ENCODE results near the gene IL12A.

IL12A gene

DNA sequence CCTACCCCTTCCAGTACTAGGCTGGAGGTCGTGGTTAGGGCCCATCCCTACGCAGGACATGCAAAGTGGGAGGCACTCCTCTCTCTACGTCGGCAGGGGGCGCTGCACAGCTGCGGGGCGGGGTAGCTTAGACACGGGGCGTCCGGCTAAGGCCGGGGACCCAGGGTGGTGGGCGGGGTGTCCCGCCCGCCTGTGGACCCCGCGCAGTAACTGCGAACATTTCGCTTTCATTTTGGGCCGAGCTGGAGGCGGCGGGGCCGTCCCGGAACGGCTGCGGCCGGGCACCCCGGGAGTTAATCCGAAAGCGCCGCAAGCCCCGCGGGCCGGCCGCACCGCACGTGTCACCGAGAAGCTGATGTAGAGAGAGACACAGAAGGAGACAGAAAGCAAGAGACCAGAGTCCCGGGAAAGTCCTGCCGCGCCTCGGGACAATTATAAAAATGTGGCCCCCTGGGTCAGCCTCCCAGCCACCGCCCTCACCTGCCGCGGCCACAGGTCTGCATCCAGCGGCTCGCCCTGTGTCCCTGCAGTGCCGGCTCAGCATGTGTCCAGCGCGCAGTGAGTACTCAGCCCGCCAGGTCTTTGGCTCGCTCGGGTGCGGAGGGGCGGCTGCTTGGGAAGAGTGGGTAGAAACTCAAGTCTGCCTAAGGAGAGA is at the start of gene IL12A:
Gene IL12A (plus strand): TSS at position 219 of the 655 bp plus-strand sequence.
- Mint-ChIP-seq H3K27me3 (peaks cover 3% of the 10 kb centered on the region), H3K4me1 (ENCODE audit: low read depth) (peaks cover 21% of the 10 kb centered on the region), H3K36me3 (ENCODE audit: low read depth) (no peaks in the 10 kb centered on the region), H3K4me3 (peak within 1 kb of the TSS; percentile 73), H3K9me3 (no peaks in the 10 kb centered on the region), H3K27ac (peak within 1 kb of the TSS; percentile 82)

DNA sequence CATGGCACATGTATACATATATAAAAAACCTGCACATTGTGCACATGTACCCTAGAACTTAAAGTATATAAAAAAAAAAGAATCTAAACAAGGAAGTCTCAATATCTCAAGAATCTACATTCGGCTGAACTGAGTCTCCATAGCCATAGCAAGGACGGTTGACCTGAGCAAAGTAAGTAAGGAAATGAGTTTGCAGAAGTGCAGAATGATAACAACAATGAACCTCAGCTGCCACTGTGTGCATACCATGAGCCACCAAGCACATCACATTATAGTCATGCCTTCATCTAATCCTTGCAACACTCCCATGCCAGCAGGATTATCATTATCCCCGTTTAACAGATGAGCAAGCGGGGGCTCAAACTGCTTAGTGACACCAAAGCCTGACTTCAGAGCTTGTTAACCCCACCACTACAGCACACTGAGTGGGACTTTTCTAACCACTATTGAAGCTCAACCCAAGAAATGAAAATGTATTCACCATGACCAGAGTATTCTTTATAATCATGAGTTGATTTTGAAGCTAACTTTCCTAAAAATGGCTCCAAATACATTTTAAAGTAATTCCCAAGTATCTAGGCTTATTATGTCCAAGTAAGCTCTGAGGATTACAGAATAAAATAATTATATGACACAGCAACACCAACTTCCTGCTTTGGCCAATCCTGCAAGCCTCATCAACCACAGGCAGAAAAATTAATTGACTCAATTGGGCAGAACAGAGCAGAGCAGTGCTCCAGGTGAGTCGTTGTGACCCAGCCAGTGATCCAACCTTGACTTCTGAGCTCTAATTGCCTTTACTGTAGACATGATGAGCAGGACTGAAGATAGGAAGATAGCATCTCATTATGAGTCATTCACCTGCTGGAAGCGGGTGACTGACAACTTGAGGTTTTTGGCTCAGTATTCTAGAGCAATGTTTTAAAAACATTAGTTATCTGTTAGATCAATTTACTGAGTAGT is 47.3 kb upstream of the IL12A start:
- Mint-ChIP-seq H3K4me3 (no peak overlapping the region), H3K9me3 (peaks cover 4% of the 10 kb centered on the region), H3K36me3 (ENCODE audit: low read depth) (no peaks in the 10 kb centered on the region), H3K4me1 (ENCODE audit: low read depth) (peaks cover 9% of the 10 kb centered on the region), H3K27ac (no peak overlapping the region), H3K27me3 (peaks cover 17% of the 10 kb centered on the region)

DNA sequence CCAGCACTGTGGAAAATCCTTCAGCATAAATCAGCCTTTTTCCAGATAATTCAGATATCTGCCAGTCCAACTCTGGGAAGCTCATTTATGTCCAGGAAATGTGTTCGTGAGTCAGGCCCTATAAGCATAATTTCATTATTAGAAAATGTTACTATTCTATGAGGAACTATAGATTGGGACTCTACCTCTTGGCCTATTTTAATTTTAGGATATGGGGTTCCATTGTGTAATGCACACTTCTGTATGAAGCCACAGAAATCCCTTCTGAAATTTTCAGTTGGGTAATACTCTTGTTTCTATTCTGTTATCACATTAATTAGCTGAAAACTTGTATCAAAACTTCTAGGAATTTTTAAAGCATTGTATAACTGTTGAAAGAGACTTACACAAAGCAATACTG is 43.9 kb upstream of the IL12A start:
- H3K27me3 Mint-ChIP-seq, result peaks cover 28% of the 10 kb centered on the region
- H3K9me3 Mint-ChIP-seq, result peaks cover 2% of the 10 kb centered on the region
- H3K4me1 Mint-ChIP-seq (ENCODE audit: low read depth), result peaks cover 9% of the 10 kb centered on the region
- no peak overlapping the region for H3K4me3 Mint-ChIP-seq
- H3K27ac Mint-ChIP-seq, result no peak overlapping the region
- no peaks in the 10 kb centered on the region for H3K36me3 Mint-ChIP-seq (ENCODE audit: low read depth)

DNA sequence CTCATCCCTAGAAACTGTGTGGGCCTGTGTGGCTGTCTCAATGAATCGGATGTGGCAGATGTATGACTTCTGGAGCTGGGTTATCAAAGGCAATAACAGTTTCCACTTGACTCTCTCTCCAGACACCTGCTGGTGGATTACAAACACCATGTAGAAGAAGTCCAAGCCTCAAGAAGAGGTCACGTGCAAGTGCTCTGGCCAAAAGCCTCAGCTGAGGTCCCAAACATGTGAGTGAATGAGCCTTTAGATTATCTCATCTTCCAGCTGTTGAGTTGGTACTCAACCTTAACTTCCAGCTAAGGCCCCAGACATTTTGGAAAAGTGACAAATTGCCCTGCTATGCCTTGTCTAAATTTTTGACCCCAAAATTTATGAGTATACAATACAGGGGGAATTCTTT is 42.7 kb upstream of the IL12A start:
- H3K27me3 Mint-ChIP-seq, result peaks cover 34% of the 10 kb centered on the region
- H3K9me3 Mint-ChIP-seq, result no peaks in the 10 kb centered on the region
- no peak overlapping the region for H3K4me3 Mint-ChIP-seq
- peaks cover 9% of the 10 kb centered on the region for H3K4me1 Mint-ChIP-seq (ENCODE audit: low read depth)
- H3K36me3 Mint-ChIP-seq (ENCODE audit: low read depth), result no peaks in the 10 kb centered on the region
- no peak overlapping the region for H3K27ac Mint-ChIP-seq

DNA sequence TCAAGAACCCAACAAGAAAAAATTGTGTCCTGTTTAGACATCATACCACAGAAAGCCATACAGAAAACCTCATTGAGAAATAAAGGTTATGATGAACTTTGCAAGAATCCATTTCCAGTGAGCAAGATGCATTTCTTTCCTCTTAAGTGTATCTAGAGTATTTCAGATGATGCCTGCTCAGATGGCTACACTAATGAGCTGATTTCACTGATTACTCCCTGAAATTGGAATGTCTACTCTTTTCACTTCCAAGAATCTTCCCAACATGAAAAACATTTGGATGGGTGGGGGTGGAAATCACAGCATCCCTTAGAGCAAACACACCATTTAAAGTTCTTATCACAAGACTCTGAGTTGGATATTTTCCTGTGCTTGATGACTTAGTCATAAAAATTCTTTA is 41.4 kb upstream of the IL12A start:
- no peaks in the 10 kb centered on the region for H3K9me3 Mint-ChIP-seq
- no peak overlapping the region for H3K27ac Mint-ChIP-seq
- peaks cover 34% of the 10 kb centered on the region for H3K27me3 Mint-ChIP-seq
- no peaks in the 10 kb centered on the region for H3K36me3 Mint-ChIP-seq (ENCODE audit: low read depth)
- no peak overlapping the region for H3K4me3 Mint-ChIP-seq
- H3K4me1 Mint-ChIP-seq (ENCODE audit: low read depth), result no peaks in the 10 kb centered on the region

DNA sequence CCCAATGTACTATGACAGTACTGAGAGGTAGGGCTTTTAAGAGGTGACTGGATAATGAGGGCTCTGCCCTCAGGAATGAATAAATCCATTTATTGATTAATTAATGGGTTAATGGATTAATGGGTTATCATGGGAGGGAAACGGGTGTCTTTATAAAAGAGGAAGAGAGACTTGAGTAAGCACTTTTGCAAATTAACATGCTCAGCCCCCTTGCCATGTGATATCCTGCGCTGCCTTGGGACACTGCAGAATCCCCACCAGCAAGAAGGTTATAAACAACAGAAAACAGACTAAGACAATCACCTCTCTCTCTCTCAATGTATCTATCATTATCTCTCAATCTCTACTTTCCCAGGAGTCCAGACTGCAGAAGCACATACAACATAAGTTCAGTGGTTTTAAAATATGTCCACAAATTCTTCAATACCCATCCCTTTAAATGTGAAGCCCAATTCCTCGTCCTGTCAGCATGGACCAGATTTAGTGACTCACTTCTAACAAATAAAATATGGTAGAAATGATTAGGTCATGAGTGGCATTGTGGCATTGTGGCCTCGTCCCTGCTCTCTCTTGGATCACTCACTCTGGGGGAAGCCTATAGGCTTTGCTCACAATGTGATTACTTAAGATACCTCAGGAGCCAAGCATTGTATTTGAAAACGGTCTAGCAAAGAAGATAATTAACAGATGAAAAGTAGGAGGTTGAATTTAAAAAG is 40.0 kb upstream of the IL12A start:
- H3K9me3 Mint-ChIP-seq, result no peaks in the 10 kb centered on the region
- H3K4me1 Mint-ChIP-seq (ENCODE audit: low read depth), result no peaks in the 10 kb centered on the region
- H3K4me3 Mint-ChIP-seq, result no peak overlapping the region
- no peak overlapping the region for H3K27ac Mint-ChIP-seq
- no peaks in the 10 kb centered on the region for H3K36me3 Mint-ChIP-seq (ENCODE audit: low read depth)
- peaks cover 37% of the 10 kb centered on the region for H3K27me3 Mint-ChIP-seq

DNA sequence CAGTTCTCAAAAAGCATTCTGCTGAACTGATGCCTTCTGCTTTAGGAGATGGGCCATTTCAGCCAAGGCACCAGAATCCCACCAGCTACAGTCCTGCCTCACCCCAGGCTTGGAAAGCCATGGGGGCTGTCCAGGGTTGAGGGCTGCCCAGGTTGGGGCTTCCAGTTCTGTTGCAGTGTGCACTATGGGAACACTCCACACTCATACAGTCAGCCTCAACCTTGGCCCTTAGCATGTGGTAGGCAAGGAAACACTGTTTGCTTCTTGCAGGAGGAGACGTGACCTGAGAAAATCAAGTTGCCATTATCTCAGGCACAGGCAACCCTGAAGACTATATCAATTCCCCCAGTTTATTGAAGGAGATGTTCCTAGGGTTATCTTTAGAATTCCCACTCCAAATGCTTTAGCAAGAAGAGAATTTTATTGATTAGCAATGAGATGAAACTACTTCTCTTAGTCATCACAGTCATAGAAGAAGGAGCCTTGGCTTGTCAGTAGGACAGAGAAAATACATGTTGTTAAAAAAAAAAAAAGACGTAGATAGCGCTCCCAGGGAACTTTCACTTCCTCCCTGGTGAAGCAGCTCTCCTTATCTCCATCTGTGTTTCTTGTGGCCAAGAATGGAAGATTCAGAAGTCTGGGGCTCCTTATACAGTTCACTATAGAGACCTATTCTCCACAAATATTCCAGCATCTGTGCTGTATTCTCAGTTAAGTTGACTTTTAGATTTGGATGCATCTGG is 38.3 kb upstream of the IL12A start:
- peaks cover 33% of the 10 kb centered on the region for H3K27me3 Mint-ChIP-seq
- no peaks in the 10 kb centered on the region for H3K9me3 Mint-ChIP-seq
- no peaks in the 10 kb centered on the region for H3K36me3 Mint-ChIP-seq (ENCODE audit: low read depth)
- H3K4me1 Mint-ChIP-seq (ENCODE audit: low read depth), result no peaks in the 10 kb centered on the region
- no peak overlapping the region for H3K4me3 Mint-ChIP-seq
- H3K27ac Mint-ChIP-seq, result no peak overlapping the region

DNA sequence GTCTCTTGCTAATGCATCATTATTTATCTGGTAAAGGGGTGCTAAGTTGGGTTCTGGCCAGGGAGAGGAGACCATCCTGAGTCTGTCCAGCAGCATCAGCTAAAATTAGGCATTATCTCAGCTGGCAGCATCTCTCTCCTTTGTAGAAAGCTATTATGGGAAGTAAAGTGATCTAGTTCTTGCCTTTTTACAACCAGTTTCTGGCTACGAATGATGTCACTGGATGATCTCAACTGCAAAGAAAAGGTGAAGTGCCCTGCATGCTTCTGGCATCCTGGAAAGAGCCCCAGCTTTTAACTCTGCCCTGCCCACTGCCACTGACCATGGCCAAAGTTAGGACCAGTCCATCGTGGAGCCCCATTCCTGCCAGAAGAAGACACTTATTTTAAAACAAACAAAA is 37.1 kb upstream of the IL12A start:
- H3K4me3 Mint-ChIP-seq, result no peak overlapping the region
- no peaks in the 10 kb centered on the region for H3K4me1 Mint-ChIP-seq (ENCODE audit: low read depth)
- H3K9me3 Mint-ChIP-seq, result no peaks in the 10 kb centered on the region
- no peaks in the 10 kb centered on the region for H3K36me3 Mint-ChIP-seq (ENCODE audit: low read depth)
- H3K27me3 Mint-ChIP-seq, result peaks cover 37% of the 10 kb centered on the region
- no peak overlapping the region for H3K27ac Mint-ChIP-seq

DNA sequence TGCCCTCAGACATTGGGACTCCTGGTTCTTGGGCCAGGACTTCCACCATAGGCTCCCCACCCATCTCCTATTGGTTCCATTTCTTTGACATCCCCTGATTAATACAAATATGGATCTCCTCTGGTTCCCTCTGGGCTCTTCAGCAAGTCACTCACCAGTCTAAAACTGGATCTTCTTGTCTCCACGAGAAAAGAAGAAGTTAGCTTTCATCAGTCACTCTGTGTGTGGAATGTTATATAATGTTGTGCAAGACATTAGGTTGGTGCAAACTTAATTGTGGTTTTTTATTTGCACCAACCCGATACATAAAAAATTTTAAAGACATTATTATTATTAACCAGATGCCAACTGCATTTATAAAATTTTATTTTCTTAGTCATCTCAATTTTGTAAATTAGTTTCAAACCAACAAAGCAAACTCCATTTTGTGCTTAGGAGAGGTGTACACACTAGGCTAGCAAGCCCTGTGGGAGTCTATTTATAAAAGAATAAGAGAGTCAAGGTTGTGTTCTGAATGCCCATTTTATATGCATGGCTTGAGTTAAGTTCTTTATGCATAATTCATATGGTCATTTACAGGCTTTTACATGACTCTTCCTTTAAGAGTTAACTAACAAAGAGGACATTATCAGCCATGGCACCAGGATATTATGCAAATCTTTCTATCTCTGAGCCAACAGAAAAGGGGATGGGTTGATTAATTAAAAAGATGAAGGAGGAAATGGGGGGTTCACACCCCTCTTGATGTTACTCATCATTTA is 35.1 kb upstream of the IL12A start:
- H3K36me3 Mint-ChIP-seq (ENCODE audit: low read depth), result no peaks in the 10 kb centered on the region
- H3K4me1 Mint-ChIP-seq (ENCODE audit: low read depth), result no peaks in the 10 kb centered on the region

DNA sequence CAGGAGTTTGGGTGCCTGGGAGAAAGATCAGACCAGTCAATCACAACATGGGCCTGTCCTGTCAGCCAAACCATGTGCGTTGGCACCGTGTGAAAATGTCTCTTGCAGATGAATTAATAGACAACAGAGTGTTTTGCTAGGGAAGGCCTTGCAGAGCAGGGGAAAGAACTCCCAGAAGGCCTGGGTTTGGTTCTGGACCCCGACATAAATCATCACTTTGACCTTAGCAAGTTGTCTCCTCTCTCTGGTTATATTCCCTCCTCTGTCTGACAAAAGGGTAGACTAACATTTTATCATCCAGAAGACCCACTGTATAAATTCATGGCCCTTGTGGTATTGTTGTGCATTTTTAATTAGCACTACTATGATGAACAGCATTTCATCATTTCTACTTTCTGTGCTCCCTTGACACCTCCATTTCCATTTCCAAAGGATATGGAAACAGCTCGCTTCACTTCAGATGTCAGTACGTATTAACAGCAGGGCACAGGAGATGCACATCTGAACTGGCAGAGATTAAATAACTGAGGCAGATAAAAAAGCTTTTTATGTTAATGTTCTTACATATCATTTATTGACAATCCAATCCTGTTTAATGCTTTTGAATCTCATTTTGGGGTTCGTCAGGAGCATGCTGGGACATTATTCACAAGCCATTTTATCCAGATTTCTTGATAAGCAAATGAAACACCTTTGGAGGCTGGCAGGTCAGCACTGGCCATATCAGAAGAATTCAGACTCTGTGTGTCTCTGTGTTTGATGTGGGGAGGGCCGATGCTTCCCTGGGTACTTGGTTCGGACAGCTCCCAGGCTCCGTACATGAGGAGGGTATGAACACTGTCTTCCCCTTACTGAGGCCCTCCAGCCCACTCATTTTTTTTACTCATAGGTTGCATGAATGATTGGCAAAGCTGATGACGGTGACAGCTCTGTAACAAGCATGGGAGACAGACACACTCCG is 28.2 kb upstream of the IL12A start:
- H3K9me3 Mint-ChIP-seq, result no peaks in the 10 kb centered on the region

More for the DNA sequence above, 35.1 kb upstream of the IL12A start:
- Mint-ChIP-seq H3K4me3 (no peak overlapping the region), H3K27me3 (peaks cover 33% of the 10 kb centered on the region), H3K9me3 (no peaks in the 10 kb centered on the region), H3K27ac (no peak overlapping the region)

DNA sequence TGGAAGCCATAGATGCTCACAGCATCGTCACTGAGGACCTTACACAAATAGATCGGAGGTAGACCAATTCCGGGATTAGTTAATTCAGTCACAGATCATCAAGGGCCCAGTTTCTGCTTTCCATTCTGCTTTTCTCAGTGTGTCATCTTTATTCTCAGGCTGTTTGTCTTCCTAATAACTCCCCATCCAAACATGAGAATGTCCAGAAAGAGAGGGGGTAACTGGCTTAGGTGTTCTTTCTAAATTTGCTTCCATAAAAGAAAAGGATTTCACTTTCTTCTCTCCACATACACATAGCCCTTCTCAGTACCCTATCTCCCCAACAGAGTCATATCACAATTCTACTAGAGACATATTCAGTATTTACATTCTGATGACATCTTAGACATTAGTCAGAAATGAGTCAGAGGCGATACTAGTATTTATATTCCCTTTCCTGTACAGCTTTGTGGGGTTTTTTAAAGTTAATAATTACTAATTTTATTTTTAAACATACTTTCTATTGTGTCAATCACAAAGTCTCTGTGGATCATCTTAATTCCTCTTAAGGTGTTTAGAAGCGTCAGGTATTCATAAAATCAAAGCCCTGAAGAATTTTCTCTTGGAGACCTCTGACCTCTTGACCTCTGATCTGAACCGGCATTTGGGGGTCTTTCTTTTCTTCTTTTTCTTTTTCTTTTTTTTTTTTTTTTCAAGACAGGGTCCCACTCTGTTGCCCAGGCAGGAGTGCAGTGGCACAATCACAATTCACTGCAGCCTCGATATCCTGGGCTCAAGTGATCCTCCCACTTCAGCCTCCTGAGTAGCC is 24.3 kb upstream of the IL12A start:
- no peaks in the 10 kb centered on the region for H3K9me3 Mint-ChIP-seq
- H3K4me1 Mint-ChIP-seq (ENCODE audit: low read depth), result peaks cover 4% of the 10 kb centered on the region
- no peak overlapping the region for H3K4me3 Mint-ChIP-seq
- H3K27ac Mint-ChIP-seq, result peak overlapping the region; percentile 59
- peaks cover 3% of the 10 kb centered on the region for H3K27me3 Mint-ChIP-seq
- H3K36me3 Mint-ChIP-seq (ENCODE audit: low read depth), result no peaks in the 10 kb centered on the region

More for the DNA sequence above, 28.2 kb upstream of the IL12A start:
- peaks cover 7% of the 10 kb centered on the region for H3K27me3 Mint-ChIP-seq
- no peak overlapping the region for H3K4me3 Mint-ChIP-seq
- H3K4me1 Mint-ChIP-seq (ENCODE audit: low read depth), result peaks cover 4% of the 10 kb centered on the region
- no peak overlapping the region for H3K27ac Mint-ChIP-seq
- H3K36me3 Mint-ChIP-seq (ENCODE audit: low read depth), result no peaks in the 10 kb centered on the region

DNA sequence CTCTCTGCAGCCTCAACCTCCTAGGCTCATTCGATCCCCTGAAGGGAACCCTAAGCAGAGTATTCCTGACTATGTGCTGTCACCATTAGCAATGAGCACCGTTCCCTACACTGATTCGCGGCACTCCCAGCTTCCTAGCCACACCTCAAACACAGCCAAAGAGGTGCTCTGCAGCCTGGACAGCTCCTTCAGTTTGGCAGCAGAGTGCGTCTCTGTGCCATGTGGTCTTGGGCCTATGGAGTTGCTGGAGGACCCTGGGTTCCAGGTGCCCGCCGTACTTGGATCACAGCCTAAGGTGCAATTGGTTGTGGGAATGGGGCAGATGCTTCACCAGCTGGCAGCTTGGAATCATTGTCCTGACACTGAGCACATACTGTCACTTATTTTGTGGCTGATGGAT is 17.3 kb upstream of the IL12A start:
- H3K36me3 Mint-ChIP-seq (ENCODE audit: low read depth), result no peaks in the 10 kb centered on the region
- no peak overlapping the region for H3K4me3 Mint-ChIP-seq
- H3K27ac Mint-ChIP-seq, result no peak overlapping the region
- H3K9me3 Mint-ChIP-seq, result no peaks in the 10 kb centered on the region
- no peaks in the 10 kb centered on the region for H3K4me1 Mint-ChIP-seq (ENCODE audit: low read depth)
- H3K27me3 Mint-ChIP-seq, result peaks cover 19% of the 10 kb centered on the region
